ENCODE data around the gene DNAJC21. TPM values are rescaled to one million over a fixed set of nuclear protein-coding genes. Genes with fewer than 3 reads are reported as not detected.
"Not testable (repeated sequence)": the region's sequence is repeated elsewhere in the genome, so short reads cannot be mapped to it uniquely, and the experiment has no call there.

Gene DNAJC21
- total RNA-seq, 1 donor from 2014 or later, result 30.5 TPM

DNA sequence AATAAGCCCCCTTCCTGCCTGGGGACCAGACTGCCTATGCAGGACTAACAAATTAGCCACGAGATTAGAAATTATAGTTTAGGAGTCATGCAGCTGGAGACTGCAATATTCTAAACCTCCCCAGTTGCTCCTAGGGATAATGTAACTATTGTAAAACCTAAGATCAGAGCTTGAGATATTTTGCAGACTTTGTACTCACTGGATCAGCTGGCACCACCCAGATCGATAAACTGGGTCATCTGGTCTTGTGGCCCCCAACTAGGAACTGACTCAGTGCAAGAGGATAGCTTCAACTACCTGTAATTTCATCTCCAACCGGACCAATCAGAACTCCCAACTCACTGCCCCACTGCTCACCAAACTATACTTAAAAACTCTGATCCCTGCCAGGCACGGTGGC, 38.2 kb downstream of the DNAJC21 start:
- H3K4me1 ChIP-seq, result no peaks in the 10 kb centered on the region
- DNase-seq (ENCODE audit: low spot score in 2 of 2), result no peak
- no peaks in the 10 kb centered on the region for H3K9me3 ChIP-seq
- H3K36me3 ChIP-seq, result no peaks in the 10 kb centered on the region
- no peak overlapping the region for H3K27ac ChIP-seq
- no peaks in the 10 kb centered on the region for H3K27me3 ChIP-seq
- TF ChIP-seq, protein P1, sequence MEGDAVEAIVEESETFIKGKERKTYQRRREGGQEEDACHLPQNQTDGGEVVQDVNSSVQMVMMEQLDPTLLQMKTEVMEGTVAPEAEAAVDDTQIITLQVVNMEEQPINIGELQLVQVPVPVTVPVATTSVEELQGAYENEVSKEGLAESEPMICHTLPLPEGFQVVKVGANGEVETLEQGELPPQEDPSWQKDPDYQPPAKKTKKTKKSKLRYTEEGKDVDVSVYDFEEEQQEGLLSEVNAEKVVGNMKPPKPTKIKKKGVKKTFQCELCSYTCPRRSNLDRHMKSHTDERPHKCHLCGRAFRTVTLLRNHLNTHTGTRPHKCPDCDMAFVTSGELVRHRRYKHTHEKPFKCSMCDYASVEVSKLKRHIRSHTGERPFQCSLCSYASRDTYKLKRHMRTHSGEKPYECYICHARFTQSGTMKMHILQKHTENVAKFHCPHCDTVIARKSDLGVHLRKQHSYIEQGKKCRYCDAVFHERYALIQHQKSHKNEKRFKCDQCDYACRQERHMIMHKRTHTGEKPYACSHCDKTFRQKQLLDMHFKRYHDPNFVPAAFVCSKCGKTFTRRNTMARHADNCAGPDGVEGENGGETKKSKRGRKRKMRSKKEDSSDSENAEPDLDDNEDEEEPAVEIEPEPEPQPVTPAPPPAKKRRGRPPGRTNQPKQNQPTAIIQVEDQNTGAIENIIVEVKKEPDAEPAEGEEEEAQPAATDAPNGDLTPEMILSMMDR (IDR thresholded peaks at IDR 0.05), result no peak
- intact Hi-C loops (cut with DNase I), result no loop called here
- H3K4me3 ChIP-seq, result no peak overlapping the region

- no peaks in the 10 kb centered on the region for H3K36me3 ChIP-seq
- TF ChIP-seq, protein P1 (IDR thresholded peaks at IDR 0.05), result no peak
- no peak for DNase-seq (ENCODE audit: low spot score in 2 of 2)
- no peaks in the 10 kb centered on the region for H3K9me3 ChIP-seq
- H3K27me3 ChIP-seq, result no peaks in the 10 kb centered on the region
- H3K27ac ChIP-seq, result no peak overlapping the region
- H3K4me1 ChIP-seq, result no peaks in the 10 kb centered on the region
- intact Hi-C loops (cut with DNase I), result no loop called here
- no peak overlapping the region for H3K4me3 ChIP-seq
These were observed 38.9 kb downstream of the DNAJC21 start for GRCh38 chr5:34968258-34968657.

DNA sequence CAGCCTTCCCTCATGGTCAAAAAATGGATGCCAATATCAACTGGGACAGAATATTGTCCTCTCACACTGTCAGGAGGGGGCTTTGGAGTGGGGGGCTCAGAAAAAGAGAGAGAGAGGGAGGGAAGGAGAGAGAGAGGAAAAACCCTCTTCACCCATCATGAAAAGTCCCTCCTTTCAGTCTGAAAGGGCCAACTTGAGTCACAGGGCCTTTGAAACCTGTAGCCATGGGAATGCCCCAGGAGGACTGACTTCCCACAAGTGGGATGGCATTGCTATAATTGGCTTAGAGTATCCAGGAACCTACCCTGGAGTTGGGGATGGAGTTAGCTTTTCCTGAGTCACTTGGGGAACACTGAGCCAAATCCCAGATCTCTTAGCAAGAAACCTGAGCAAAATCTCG, 41.2 kb downstream of the DNAJC21 start:
- no peak for DNase-seq (ENCODE audit: low spot score in 2 of 2)
- no peak overlapping the region for H3K4me3 ChIP-seq
- H3K9me3 ChIP-seq, result no peaks in the 10 kb centered on the region
- H3K27me3 ChIP-seq, result no peaks in the 10 kb centered on the region
- TF ChIP-seq, protein P1 (IDR thresholded peaks at IDR 0.05), result no peak
- no peaks in the 10 kb centered on the region for H3K36me3 ChIP-seq
- intact Hi-C loops (cut with DNase I), result no loop called here
- no peaks in the 10 kb centered on the region for H3K4me1 ChIP-seq
- H3K27ac ChIP-seq, result no peak overlapping the region

GRCh38 chr5:34971655-34972054, 42.3 kb downstream of the DNAJC21 start:
- H3K27me3 ChIP-seq; H3K27ac ChIP-seq; H3K9me3 ChIP-seq; H3K36me3 ChIP-seq; DNase-seq (ENCODE audit: low spot score in 2 of 2); H3K4me3 ChIP-seq; H3K4me1 ChIP-seq; intact Hi-C loops (cut with DNase I): not testable (repeated sequence)

GRCh38 chr5:34976347-34976746, 47.0 kb downstream of the DNAJC21 start:
- Histone ChIP-seq H3K36me3 (no peaks in the 10 kb centered on the region), H3K27me3 (no peaks in the 10 kb centered on the region), H3K4me1 (no peaks in the 10 kb centered on the region), H3K4me3 (no peak overlapping the region), H3K9me3 (no peaks in the 10 kb centered on the region), H3K27ac (no peak overlapping the region)
- DNase-seq (ENCODE audit: low spot score in 2 of 2), result no peak
- TF ChIP-seq, protein P1 (IDR thresholded peaks at IDR 0.05), result no peak
- intact Hi-C loops (cut with DNase I), result no loop called here

GRCh38 chr5:34977934-34978613, 48.7 kb downstream of the DNAJC21 start:
- no peak overlapping the region for H3K27ac ChIP-seq
- DNase-seq (ENCODE audit: low spot score in 2 of 2), result no peak
- intact Hi-C loops (cut with DNase I), result no loop called here

More at GRCh38 chr5:34977934-34978613, 48.7 kb downstream of the DNAJC21 start:
- no peaks in the 10 kb centered on the region for H3K27me3 ChIP-seq
- TF ChIP-seq, protein P1 (IDR thresholded peaks at IDR 0.05), result no peak
- no peaks in the 10 kb centered on the region for H3K4me1 ChIP-seq
- H3K4me3 ChIP-seq, result no peak overlapping the region
- no peaks in the 10 kb centered on the region for H3K9me3 ChIP-seq
- no peaks in the 10 kb centered on the region for H3K36me3 ChIP-seq

Measured in ascending aorta (tissue), 2 donors.